C4-2B (cell line): Measurements from ENCODE around the gene ZNF385D.
"Not testable (repeated sequence)": the region's sequence is repeated elsewhere in the genome, so short reads cannot be mapped to it uniquely, and the experiment has no call there.

Experiments used
- ZFX ChIP-seq: fragments of 450-650 bp; IDR thresholded peaks from 2 replicates; pipeline ENCODE4 v1.6.1; 2017
- TF ChIP-seq, protein P1 (sequence below): fragments of 450-650 bp; conservative IDR thresholded peaks from 2 replicates; pipeline ENCODE4 v1.5.1; 2017; ENCODE audit warnings: mild to moderate bottlenecking

DNA sequence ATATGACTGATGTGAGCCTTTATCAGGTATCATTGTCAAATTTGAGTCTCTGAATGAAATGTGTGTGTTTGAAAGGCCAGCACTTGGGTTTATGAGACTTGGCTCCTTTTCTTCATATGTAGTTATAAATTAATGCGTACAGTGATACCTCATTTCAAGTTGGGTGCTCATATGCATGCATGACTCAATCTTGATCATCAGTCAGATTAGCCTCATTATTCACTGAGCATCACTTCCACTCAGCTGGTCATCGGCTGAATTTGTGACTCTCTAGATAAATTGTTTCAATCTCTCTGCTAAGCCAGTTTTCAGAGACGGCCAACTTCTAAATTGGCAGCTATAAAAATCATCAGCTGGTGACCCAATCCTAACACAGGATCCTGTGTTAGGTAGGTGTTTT lies 260.3 kb downstream of the ZNF385D start:
- TF ChIP-seq, protein P1, sequence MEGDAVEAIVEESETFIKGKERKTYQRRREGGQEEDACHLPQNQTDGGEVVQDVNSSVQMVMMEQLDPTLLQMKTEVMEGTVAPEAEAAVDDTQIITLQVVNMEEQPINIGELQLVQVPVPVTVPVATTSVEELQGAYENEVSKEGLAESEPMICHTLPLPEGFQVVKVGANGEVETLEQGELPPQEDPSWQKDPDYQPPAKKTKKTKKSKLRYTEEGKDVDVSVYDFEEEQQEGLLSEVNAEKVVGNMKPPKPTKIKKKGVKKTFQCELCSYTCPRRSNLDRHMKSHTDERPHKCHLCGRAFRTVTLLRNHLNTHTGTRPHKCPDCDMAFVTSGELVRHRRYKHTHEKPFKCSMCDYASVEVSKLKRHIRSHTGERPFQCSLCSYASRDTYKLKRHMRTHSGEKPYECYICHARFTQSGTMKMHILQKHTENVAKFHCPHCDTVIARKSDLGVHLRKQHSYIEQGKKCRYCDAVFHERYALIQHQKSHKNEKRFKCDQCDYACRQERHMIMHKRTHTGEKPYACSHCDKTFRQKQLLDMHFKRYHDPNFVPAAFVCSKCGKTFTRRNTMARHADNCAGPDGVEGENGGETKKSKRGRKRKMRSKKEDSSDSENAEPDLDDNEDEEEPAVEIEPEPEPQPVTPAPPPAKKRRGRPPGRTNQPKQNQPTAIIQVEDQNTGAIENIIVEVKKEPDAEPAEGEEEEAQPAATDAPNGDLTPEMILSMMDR, result not testable (repeated sequence)
- TF ChIP-seq ZFX, result not testable (repeated sequence)
